ENCODE measurements around the gene CD99. TPM values are rescaled to one million over a fixed set of nuclear protein-coding genes. Genes with fewer than 3 reads are reported as not detected.

Gene CD99
- total and polyA plus RNA-seq, 4 donors, result 118 to 266 (median 189) TPM

DNA sequence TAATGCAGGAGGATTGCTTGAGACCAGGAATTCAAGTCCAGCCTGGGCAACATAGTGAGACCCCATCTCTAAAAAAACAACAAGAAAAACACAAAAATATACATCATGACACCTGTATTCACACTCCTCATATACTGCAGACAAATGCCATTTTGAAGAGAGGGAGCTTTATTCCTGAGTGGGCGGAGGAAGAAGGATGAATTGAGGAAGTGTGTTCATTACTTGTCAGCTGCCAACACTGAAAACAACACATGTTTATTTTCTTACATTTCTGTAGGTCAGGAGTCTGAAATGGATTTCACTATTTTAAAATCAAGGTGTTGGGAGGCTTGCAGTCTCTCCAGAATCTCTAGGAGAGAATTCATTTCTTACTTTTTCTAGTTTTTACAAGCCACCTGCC, 47.2 kb upstream of the CD99 start:
- peaks cover 0 to 4% (median 4%) of the 10 kb centered on the region in 4 donors for H3K36me3 ChIP-seq (ENCODE audit: control insufficient read depth in 4 of 4, insufficient read depth in 4 of 4, low read length in 4 of 4)
- no peak overlapping the region for H3K27ac ChIP-seq (ENCODE audit: low read depth in 1 of 2, low read length in 1 of 2)
- no peak overlapping the region for H3K4me3 ChIP-seq
- ATAC-seq (ENCODE audit: insufficient read depth, low FRiP score) (no peak), DNase-seq (no peak)
- no peak overlapping the region for H3K9ac ChIP-seq (ENCODE audit: insufficient read depth in 1 of 2, low read length in 2 of 2)
- WGBS, 2 donors, result 71 to 76% methylated on average over 1 of the region's 1 CpG
- H3K9me3 ChIP-seq (ENCODE audit: control insufficient read depth in 4 of 4, insufficient read depth in 3 of 4, low read length in 3 of 4), result no peaks in the 10 kb centered on the region
- peaks cover 0 to 12% (median 0%) of the 10 kb centered on the region in 3 donors for H3K27me3 ChIP-seq (ENCODE audit: control insufficient read depth in 3 of 3, insufficient read depth in 3 of 3, low read length in 2 of 3)
- TF ChIP-seq, protein P1, sequence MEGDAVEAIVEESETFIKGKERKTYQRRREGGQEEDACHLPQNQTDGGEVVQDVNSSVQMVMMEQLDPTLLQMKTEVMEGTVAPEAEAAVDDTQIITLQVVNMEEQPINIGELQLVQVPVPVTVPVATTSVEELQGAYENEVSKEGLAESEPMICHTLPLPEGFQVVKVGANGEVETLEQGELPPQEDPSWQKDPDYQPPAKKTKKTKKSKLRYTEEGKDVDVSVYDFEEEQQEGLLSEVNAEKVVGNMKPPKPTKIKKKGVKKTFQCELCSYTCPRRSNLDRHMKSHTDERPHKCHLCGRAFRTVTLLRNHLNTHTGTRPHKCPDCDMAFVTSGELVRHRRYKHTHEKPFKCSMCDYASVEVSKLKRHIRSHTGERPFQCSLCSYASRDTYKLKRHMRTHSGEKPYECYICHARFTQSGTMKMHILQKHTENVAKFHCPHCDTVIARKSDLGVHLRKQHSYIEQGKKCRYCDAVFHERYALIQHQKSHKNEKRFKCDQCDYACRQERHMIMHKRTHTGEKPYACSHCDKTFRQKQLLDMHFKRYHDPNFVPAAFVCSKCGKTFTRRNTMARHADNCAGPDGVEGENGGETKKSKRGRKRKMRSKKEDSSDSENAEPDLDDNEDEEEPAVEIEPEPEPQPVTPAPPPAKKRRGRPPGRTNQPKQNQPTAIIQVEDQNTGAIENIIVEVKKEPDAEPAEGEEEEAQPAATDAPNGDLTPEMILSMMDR (IDR thresholded peaks at IDR 0.05; ENCODE audit: control extremely low read depth, extremely low read depth), result no peak
- H3K4me1 ChIP-seq (ENCODE audit: control insufficient read depth in 5 of 5, insufficient read depth in 5 of 5, low read length in 5 of 5), result no peaks in the 10 kb centered on the region

DNA sequence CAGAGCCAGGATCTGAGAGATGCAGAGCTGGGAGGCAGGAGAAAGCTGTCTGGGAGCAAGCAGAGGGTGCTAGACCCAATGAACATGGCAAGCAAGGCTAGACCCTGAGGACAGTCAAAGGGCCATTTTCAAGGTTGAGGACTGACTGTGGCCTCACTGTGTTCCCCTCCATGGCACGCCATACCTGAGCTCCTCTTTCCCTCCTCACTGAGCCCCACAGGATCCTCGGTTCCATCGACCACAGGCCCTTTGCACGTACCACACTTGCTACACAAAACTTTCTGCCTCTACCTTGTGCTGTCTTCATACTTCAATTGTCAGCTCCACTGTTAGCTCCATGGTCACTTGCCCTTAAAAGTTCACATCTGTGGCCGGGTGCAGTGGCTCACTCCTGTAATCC, 45.5 kb upstream of the CD99 start:
- Histone ChIP-seq H3K9ac (ENCODE audit: insufficient read depth in 1 of 2, low read length in 2 of 2) (no peak overlapping the region), H3K36me3 (ENCODE audit: control insufficient read depth in 4 of 4, insufficient read depth in 4 of 4, low read length in 4 of 4) (peaks cover 0 to 4% (median under 1%) of the 10 kb centered on the region in 4 donors), H3K27me3 (ENCODE audit: control insufficient read depth in 3 of 3, insufficient read depth in 3 of 3, low read length in 2 of 3) (peaks cover 0 to 4% (median 0%) of the 10 kb centered on the region in 3 donors), H3K9me3 (ENCODE audit: control insufficient read depth in 4 of 4, insufficient read depth in 3 of 4, low read length in 3 of 4) (no peaks in the 10 kb centered on the region), H3K4me1 (ENCODE audit: control insufficient read depth in 5 of 5, insufficient read depth in 5 of 5, low read length in 5 of 5) (peaks cover 0 to 1% (median 0%) of the 10 kb centered on the region in 5 donors), H3K27ac (ENCODE audit: low read depth in 1 of 2, low read length in 1 of 2) (no peak overlapping the region), H3K4me3 (no peak overlapping the region)
- WGBS, 2 donors, result 79 to 83% methylated on average over 5 of the region's 5 CpGs
- TF ChIP-seq, protein P1 (IDR thresholded peaks at IDR 0.05; ENCODE audit: control extremely low read depth, extremely low read depth), result no peak
- no peak for DNase-seq
- no peak for ATAC-seq (ENCODE audit: insufficient read depth, low FRiP score)

DNA sequence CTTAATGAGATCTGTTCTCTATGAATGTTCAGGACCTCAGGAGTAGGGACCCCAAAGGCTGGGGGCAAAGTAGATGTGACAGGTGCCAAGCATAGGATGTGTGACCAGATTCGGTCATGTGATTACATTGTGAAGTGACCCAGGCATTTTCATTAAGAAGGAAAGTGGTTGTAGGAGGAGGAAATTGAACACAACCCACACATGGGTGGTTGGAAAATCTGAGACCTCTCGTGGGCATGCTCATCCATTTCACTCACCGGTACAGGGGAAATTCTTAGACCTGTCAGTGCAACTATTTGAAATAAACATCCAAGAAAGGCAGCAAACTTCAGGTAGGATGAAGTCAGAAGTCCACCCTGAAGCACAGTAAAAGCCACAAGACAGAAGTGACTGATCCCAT, 43.5 kb upstream of the CD99 start:
- Histone ChIP-seq H3K9ac (ENCODE audit: insufficient read depth in 1 of 2, low read length in 2 of 2) (no peak overlapping the region), H3K4me1 (ENCODE audit: control insufficient read depth in 5 of 5, insufficient read depth in 5 of 5, low read length in 5 of 5) (peaks cover 0 to 5% (median 0%) of the 10 kb centered on the region in 5 donors), H3K9me3 (ENCODE audit: control insufficient read depth in 4 of 4, insufficient read depth in 3 of 4, low read length in 3 of 4) (no peaks in the 10 kb centered on the region), H3K27ac (ENCODE audit: low read depth in 1 of 2, low read length in 1 of 2) (no peak overlapping the region), H3K4me3 (no peak overlapping the region), H3K27me3 (ENCODE audit: control insufficient read depth in 3 of 3, insufficient read depth in 3 of 3, low read length in 2 of 3) (peaks cover 0 to 4% (median 0%) of the 10 kb centered on the region in 3 donors), H3K36me3 (ENCODE audit: control insufficient read depth in 4 of 4, insufficient read depth in 4 of 4, low read length in 4 of 4) (no peaks in the 10 kb centered on the region)
- ATAC-seq (ENCODE audit: insufficient read depth, low FRiP score) (no peak), DNase-seq (no peak)
- 90 to 93% methylated on average over 3 of the region's 3 CpGs for WGBS, 2 donors
- TF ChIP-seq, protein P1 (IDR thresholded peaks at IDR 0.05; ENCODE audit: control extremely low read depth, extremely low read depth), result no peak

DNA sequence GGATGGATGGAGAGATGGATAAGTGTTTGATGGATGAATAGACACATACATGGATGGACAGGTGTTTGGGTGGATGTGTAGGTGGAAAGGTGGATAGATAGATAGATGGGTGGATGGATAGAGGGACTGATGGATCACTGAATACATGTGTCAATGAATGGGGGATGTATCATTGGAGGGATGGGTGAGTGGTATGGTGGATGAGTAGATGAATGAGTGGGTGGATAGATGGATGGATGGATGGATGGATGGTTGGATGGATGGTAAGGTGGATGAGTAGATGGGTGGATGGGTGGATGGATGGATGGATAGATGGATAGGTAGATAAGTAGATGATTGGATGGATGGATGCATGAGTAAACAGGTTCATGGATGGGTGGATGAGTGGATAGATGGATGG, 41.1 kb upstream of the CD99 start:
- Histone ChIP-seq H3K4me3 (no peak overlapping the region), H3K9ac (ENCODE audit: insufficient read depth in 1 of 2, low read length in 2 of 2) (no peak overlapping the region), H3K36me3 (ENCODE audit: control insufficient read depth in 4 of 4, insufficient read depth in 4 of 4, low read length in 4 of 4) (no peaks in the 10 kb centered on the region), H3K4me1 (ENCODE audit: control insufficient read depth in 5 of 5, insufficient read depth in 5 of 5, low read length in 5 of 5) (peaks cover 0 to 5% (median 0%) of the 10 kb centered on the region in 5 donors), H3K9me3 (ENCODE audit: control insufficient read depth in 4 of 4, insufficient read depth in 3 of 4, low read length in 3 of 4) (no peaks in the 10 kb centered on the region), H3K27me3 (ENCODE audit: control insufficient read depth in 3 of 3, insufficient read depth in 3 of 3, low read length in 2 of 3) (peaks cover 0 to 4% (median 0%) of the 10 kb centered on the region in 3 donors), H3K27ac (ENCODE audit: low read depth in 1 of 2, low read length in 1 of 2) (no peak overlapping the region)
- no peak for DNase-seq
- no peak for ATAC-seq (ENCODE audit: insufficient read depth, low FRiP score)
- TF ChIP-seq, protein P1 (IDR thresholded peaks at IDR 0.05; ENCODE audit: control extremely low read depth, extremely low read depth), result no peak

Data from lung (tissue), 12 donors.